ENCODE results near the gene NDUFC1. TPM values are rescaled to one million over a fixed set of nuclear protein-coding genes. Genes with fewer than 3 reads are reported as not detected.

NDUFC1 gene
- total RNA-seq, 4 donors from 2014 or later = 7.6 to 68.0 (median 35.3) TPM

GRCh38 chr4:139297001-139297410 is 5.3 kb downstream of the NDUFC1 start:
- intact Hi-C loops (cut with DNase I; ENCODE audit: low total_unique reads) = no loop called here
- 60 to 82% methylated on average over 2 of the region's 2 CpGs for WGBS, 2 donors (ENCODE audit: low coverage in 1 of 2)
- H3K4me1 ChIP-seq = peaks cover 8 to 33% (median 12%) of the 10 kb centered on the region in 4 donors

GRCh38 chr4:139295942-139296299 is 6.4 kb downstream of the NDUFC1 start:
- Histone ChIP-seq H3K27me3 (no peaks in the 10 kb centered on the region), H3K36me3 (peaks cover 0 to 23% (median 12%) of the 10 kb centered on the region in 4 donors), H3K27ac (peak overlapping the region; percentile 86 to 92 (median 88)), H3K4me1 (peaks cover 8 to 33% (median 12%) of the 10 kb centered on the region in 4 donors), H3K4me3 (peak overlapping the region in 3 of 4 donors; percentile 67 to 77 (median 69)), H3K9me3 (no peaks in the 10 kb centered on the region)
- no peak for TF ChIP-seq EP300 (IDR thresholded peaks at IDR 0.05; ENCODE audit: low read depth)
- no peak for TF ChIP-seq POLR2A (IDR thresholded peaks at IDR 0.05)
- peak in 1 of 5 experiments; percentile 0 for TF ChIP-seq CTCF (IDR thresholded peaks at IDR 0.05)
- TF ChIP-seq POLR2AphosphoS5 (IDR thresholded peaks at IDR 0.05) = no peak
- 9 to 11% methylated on average over 6 of the region's 6 CpGs for WGBS, 2 donors (ENCODE audit: low coverage in 1 of 2)
- intact Hi-C loops (cut with DNase I; ENCODE audit: low total_unique reads) (loop anchor here (2.0 kb wide), 1 partner anchor 197 kb away; no protein-coding TSS in a partner anchor), in situ Hi-C loops (cut with MboI; ENCODE audit: low pct_ligation_motif_present in 1 of 4, low pct_unique_long_range_greater_than_20kb in 1 of 4, low sequenced_read_pairs in 3 of 4) (loop anchor here in 3 of 4 donors (5.0 to 25.0 kb wide), 5 partner anchors 61 to 261 kb away; no protein-coding TSS in a partner anchor)
- no peak for DNase-seq

More at GRCh38 chr4:139297001-139297410, 5.3 kb downstream of the NDUFC1 start:
- H3K9me3 ChIP-seq = no peaks in the 10 kb centered on the region
- no peak for TF ChIP-seq POLR2AphosphoS5 (IDR thresholded peaks at IDR 0.05)
- TF ChIP-seq EP300 (IDR thresholded peaks at IDR 0.05; ENCODE audit: low read depth) = no peak
- TF ChIP-seq CTCF (IDR thresholded peaks at IDR 0.05) = no peak
- no peak for TF ChIP-seq POLR2A (IDR thresholded peaks at IDR 0.05)
- peaks cover 0 to 12% (median 6%) of the 10 kb centered on the region in 4 donors for H3K36me3 ChIP-seq
- H3K27me3 ChIP-seq = no peaks in the 10 kb centered on the region
- H3K4me3 ChIP-seq = no peak overlapping the region
- in situ Hi-C loops (cut with MboI; ENCODE audit: low pct_ligation_motif_present in 1 of 4, low pct_unique_long_range_greater_than_20kb in 1 of 4, low sequenced_read_pairs in 3 of 4) = loop anchor here in 3 of 4 donors (5.0 to 25.0 kb wide), 5 partner anchors 62 to 262 kb away; no protein-coding TSS in a partner anchor
- no peak for DNase-seq
- no peak overlapping the region for H3K27ac ChIP-seq

GRCh38 chr4:139295206-139295941 is 6.9 kb downstream of the NDUFC1 start:
- in situ Hi-C loops (cut with MboI; ENCODE audit: low pct_ligation_motif_present in 1 of 4, low pct_unique_long_range_greater_than_20kb in 1 of 4, low sequenced_read_pairs in 3 of 4) = loop anchor here in 3 of 4 donors (5.0 to 25.0 kb wide), 5 partner anchors 61 to 261 kb away; no protein-coding TSS in a partner anchor
- intact Hi-C loops (cut with DNase I; ENCODE audit: low total_unique reads) = loop anchor here (2.0 kb wide), 1 partner anchor 197 kb away; no protein-coding TSS in a partner anchor
- peaks cover 8 to 31% (median 12%) of the 10 kb centered on the region in 4 donors for H3K4me1 ChIP-seq

More at GRCh38 chr4:139295206-139295941, 6.9 kb downstream of the NDUFC1 start:
- peak; percentile 64 to 86 (median 71) for TF ChIP-seq POLR2AphosphoS5 (IDR thresholded peaks at IDR 0.05)
- no peak for TF ChIP-seq EP300 (IDR thresholded peaks at IDR 0.05; ENCODE audit: low read depth)
- peak; percentile 61 for TF ChIP-seq POLR2A (IDR thresholded peaks at IDR 0.05)
- peak; percentile 95 to 98 (median 96) for TF ChIP-seq CTCF (IDR thresholded peaks at IDR 0.05)
- H3K9me3 ChIP-seq = no peaks in the 10 kb centered on the region
- 0 to 1% methylated on average over 7 to 37 of the region's 51 CpGs for WGBS, 2 donors (ENCODE audit: low coverage in 1 of 2)
- H3K4me3 ChIP-seq = peak overlapping the region; percentile 67 to 86 (median 73)
- H3K27me3 ChIP-seq = no peaks in the 10 kb centered on the region
- peaks cover 0 to 29% (median 13%) of the 10 kb centered on the region in 4 donors for H3K36me3 ChIP-seq
- DNase-seq = peak; percentile 98
- H3K27ac ChIP-seq = peak overlapping the region; percentile 86 to 92 (median 88)

Data from transverse colon (tissue), 4 donors.